SK-N-SH treated with all-trans-retinoic acid at 6 μM for 48 hours (cell line): ENCODE measurements around the gene DRD2.

ENCODE experiments used
- ATAC-seq: fragments of 200-7000 bp; cut with Tn5 transposase; 3 replicates; pipeline ENCODE4 v1.9.1; 2020; ENCODE audit warnings: mild to moderate bottlenecking, moderate library complexity
- ARNTL ChIP-seq: fragments of 450-650 bp; formaldehyde crosslinking; IDR thresholded peaks from 2 replicates; pipeline ENCODE4 v1.5.0; 2020; ENCODE audit warnings: low read depth, mild to moderate bottlenecking, moderate library complexity, borderline replicate concordance
- BACH2 ChIP-seq: fragments of 250-450 bp; sonication (Bioruptor Pico); IDR thresholded peaks from 2 replicates; pipeline ENCODE4 v1.9.0; 2021; ENCODE audit warnings: mild to moderate bottlenecking, borderline replicate concordance
- CSDC2 ChIP-seq: fragments of 250-450 bp; sonication (Bioruptor Pico); IDR thresholded peaks from 2 replicates; pipeline ENCODE4 v1.5.0; 2020; ENCODE audit warnings: mild to moderate bottlenecking, moderate library complexity
- OSR1 ChIP-seq: fragments of 250-450 bp; sonication (Bioruptor Pico); IDR thresholded peaks from 2 replicates; pipeline ENCODE4 v1.8.0; 2022; ENCODE audit warnings: moderate library complexity, mild to moderate bottlenecking, inconsistent platforms
- PATZ1 ChIP-seq: fragments of 250-450 bp; sonication (Bioruptor Pico); IDR thresholded peaks from 2 replicates; pipeline ENCODE4 v1.8.0; 2020; ENCODE audit warnings: mild to moderate bottlenecking, moderate library complexity, borderline replicate concordance
- POU6F1 ChIP-seq: fragments of 250-450 bp; sonication (Bioruptor Pico); IDR thresholded peaks from 2 replicates; pipeline ENCODE4 v1.8.0; 2021; ENCODE audit warnings: low read depth, mild to moderate bottlenecking, moderate library complexity, borderline replicate concordance
- RARB ChIP-seq: fragments of 250-450 bp; sonication (Bioruptor Pico); IDR thresholded peaks from 2 replicates; pipeline ENCODE4 v1.8.0; 2021; ENCODE audit warnings: mild to moderate bottlenecking, moderate library complexity
- SNAI2 ChIP-seq: fragments of 250-450 bp; sonication (Bioruptor Pico); IDR thresholded peaks from 2 replicates; pipeline ENCODE4 v1.5.0; 2020; ENCODE audit warnings: mild to moderate bottlenecking, moderate library complexity
- TOX ChIP-seq: fragments of 250-450 bp; sonication (Bioruptor Pico); IDR thresholded peaks from 2 replicates; pipeline ENCODE4 v1.8.0; 2021; ENCODE audit warnings: mild to moderate bottlenecking, moderate library complexity, borderline replicate concordance
- TSHZ2 ChIP-seq: fragments of 250-450 bp; sonication (Bioruptor Pico); IDR thresholded peaks from 2 replicates; pipeline ENCODE4 v1.5.0; 2020; ENCODE audit warnings: mild to moderate bottlenecking, moderate library complexity
- ZC3H10 ChIP-seq: fragments of 250-450 bp; sonication (Bioruptor Pico); IDR thresholded peaks from 2 replicates; pipeline ENCODE4 v1.5.1; 2021; ENCODE audit warnings: mild to moderate bottlenecking, moderate library complexity
- ZFP3 ChIP-seq: fragments of 250-450 bp; sonication (Bioruptor Pico); IDR thresholded peaks from 2 replicates; pipeline ENCODE4 v1.5.0; 2020; ENCODE audit warnings: mild to moderate bottlenecking, moderate library complexity
- ZFP30 ChIP-seq: fragments of 450-650 bp; formaldehyde crosslinking; IDR thresholded peaks from 2 replicates; pipeline ENCODE4 v1.5.0; 2022; ENCODE audit warnings: mild to moderate bottlenecking, moderate library complexity
- ZNF565 ChIP-seq: fragments of 450-650 bp; formaldehyde crosslinking; conservative IDR thresholded peaks from 2 replicates; pipeline ENCODE4 v1.5.0; 2020; ENCODE audit warnings: low read depth, mild to moderate bottlenecking, moderate library complexity
- ZNF70 ChIP-seq: fragments of 450-650 bp; formaldehyde crosslinking; IDR thresholded peaks from 2 replicates; pipeline ENCODE4 v1.5.0; 2020; ENCODE audit warnings: mild to moderate bottlenecking, moderate library complexity

DRD2 gene

GRCh38 chr11:113378692-113379091, 96.5 kb downstream of the DRD2 start (continued):
- TF ChIP-seq POU6F1 (CRISPR knock-in tag) (no peak), ZFP30 (CRISPR knock-in tag) (no peak), OSR1 (CRISPR knock-in tag) (no peak), ARNTL (CRISPR knock-in tag) (no peak), CSDC2 (CRISPR knock-in tag) (no peak), ZFP3 (CRISPR knock-in tag) (no peak), PATZ1 (CRISPR knock-in tag) (no peak)
- TF ChIP-seq, all 23 proteins: peak for 0

GRCh38 chr11:113377681-113378412, 97.4 kb downstream of the DRD2 start:
- no peak for TF ChIP-seq RARB (CRISPR knock-in tag)
- TF ChIP-seq ZNF565 = no peak
- TF ChIP-seq ZNF70 = no peak
- TF ChIP-seq BACH2 = no peak
- TF ChIP-seq CSDC2 (CRISPR knock-in tag) = no peak
- TF ChIP-seq SNAI2 (CRISPR knock-in tag) = no peak
- no peak for TF ChIP-seq TSHZ2 (CRISPR knock-in tag)
- no peak for TF ChIP-seq ZC3H10 (CRISPR knock-in tag)
- TF ChIP-seq POU6F1 (CRISPR knock-in tag) = no peak
- ATAC-seq = no peak; the same call in 2 of the 3 replicates

- TF ChIP-seq SNAI2 (CRISPR knock-in tag) (no peak), ZC3H10 (CRISPR knock-in tag) (no peak), BACH2 (no peak), ARNTL (CRISPR knock-in tag) (no peak), POU6F1 (CRISPR knock-in tag) (no peak), PATZ1 (CRISPR knock-in tag) (no peak), TOX (CRISPR knock-in tag) (no peak), RARB (CRISPR knock-in tag) (no peak), CSDC2 (CRISPR knock-in tag) (no peak)
- no peak for ATAC-seq
Observed at GRCh38 chr11:113376156-113376555, 99.0 kb downstream of the DRD2 start.
